Measurements from ENCODE around the gene DNAH6. TPM values are rescaled to one million over a fixed set of nuclear protein-coding genes. Genes with fewer than 3 reads are reported as not detected.
A peak's percentile ranks its signal among the peaks of the same experiment; 100 is the strongest.
"Not testable (repeated sequence)": the region's sequence is repeated elsewhere in the genome, so short reads cannot be mapped to it uniquely, and the experiment has no call there.

DNAH6 gene
- polyA plus RNA-seq, 3 donors from 2014 or later = 0.07 TPM; not detected in 2

- no peaks in the 10 kb centered on the region for H3K36me3 Mint-ChIP-seq
- H3K27me3 Mint-ChIP-seq (ENCODE audit: low read depth in 3 of 3) = peaks cover 0 to 4% (median 3%) of the 10 kb centered on the region in 3 donors
- no peaks in the 10 kb centered on the region for H3K9me3 Mint-ChIP-seq
- no peak overlapping the region for H3K27ac Mint-ChIP-seq
- peaks cover 5 to 7% of the 10 kb centered on the region in 2 donors for H3K4me1 Mint-ChIP-seq
- no peak overlapping the region for H3K4me3 Mint-ChIP-seq
- DNase-seq = no peak
Measured at GRCh38 chr2:84491741-84492140, 24.6 kb upstream of the DNAH6 start.

GRCh38 chr2:84492571-84492970 is 23.7 kb upstream of the DNAH6 start:
- Mint-ChIP-seq H3K36me3 (no peaks in the 10 kb centered on the region), H3K27ac (no peak overlapping the region), H3K9me3 (no peaks in the 10 kb centered on the region), H3K4me1 (peaks cover 5 to 7% of the 10 kb centered on the region in 2 donors), H3K27me3 (ENCODE audit: low read depth in 3 of 3) (peaks cover 0 to 4% (median 3%) of the 10 kb centered on the region in 3 donors), H3K4me3 (no peak overlapping the region)
- DNase-seq = no peak

- Mint-ChIP-seq H3K27ac (no peak overlapping the region), H3K4me1 (peaks cover 5 to 7% of the 10 kb centered on the region in 2 donors), H3K9me3 (no peaks in the 10 kb centered on the region), H3K36me3 (no peaks in the 10 kb centered on the region), H3K27me3 (ENCODE audit: low read depth in 3 of 3) (peaks cover 0 to 2% (median under 1%) of the 10 kb centered on the region in 3 donors), H3K4me3 (no peak overlapping the region)
- DNase-seq = no peak
Measured at GRCh38 chr2:84493514-84493913, 22.8 kb upstream of the DNAH6 start.

- Mint-ChIP-seq H3K4me3 (no peak overlapping the region), H3K4me1 (peaks cover 5 to 7% of the 10 kb centered on the region in 2 donors), H3K27ac (no peak overlapping the region), H3K27me3 (ENCODE audit: low read depth in 3 of 3) (no peaks in the 10 kb centered on the region), H3K9me3 (no peaks in the 10 kb centered on the region), H3K36me3 (no peaks in the 10 kb centered on the region)
- DNase-seq = no peak
Measured at GRCh38 chr2:84494070-84494469, 22.2 kb upstream of the DNAH6 start.

- no peak overlapping the region for H3K27ac Mint-ChIP-seq
- peaks cover 5 to 7% of the 10 kb centered on the region in 2 donors for H3K4me1 Mint-ChIP-seq
- H3K4me3 Mint-ChIP-seq = no peak overlapping the region
- peak; percentile 57 to 69 (median 65) for DNase-seq
- no peaks in the 10 kb centered on the region for H3K27me3 Mint-ChIP-seq (ENCODE audit: low read depth in 3 of 3)
- H3K36me3 Mint-ChIP-seq = no peaks in the 10 kb centered on the region
- no peaks in the 10 kb centered on the region for H3K9me3 Mint-ChIP-seq
Measured at GRCh38 chr2:84495539-84496146, 20.7 kb upstream of the DNAH6 start.

- Mint-ChIP-seq H3K27ac (no peak overlapping the region), H3K4me3 (no peak overlapping the region), H3K9me3 (no peaks in the 10 kb centered on the region), H3K36me3 (no peaks in the 10 kb centered on the region), H3K4me1 (peaks cover 5 to 7% of the 10 kb centered on the region in 2 donors), H3K27me3 (ENCODE audit: low read depth in 3 of 3) (no peaks in the 10 kb centered on the region)
- DNase-seq = no peak
Measured at GRCh38 chr2:84496386-84496785, 19.9 kb upstream of the DNAH6 start.

GRCh38 chr2:84497285-84497684 is 19.0 kb upstream of the DNAH6 start:
- no peak overlapping the region for H3K27ac Mint-ChIP-seq
- H3K4me3 Mint-ChIP-seq = no peak overlapping the region
- peaks cover 5 to 7% of the 10 kb centered on the region in 2 donors for H3K4me1 Mint-ChIP-seq

GRCh38 chr2:84498150-84498799 is 18.0 kb upstream of the DNAH6 start:
- H3K27ac Mint-ChIP-seq = no peak overlapping the region
- no peak for DNase-seq
- peaks cover 5 to 7% of the 10 kb centered on the region in 2 donors for H3K4me1 Mint-ChIP-seq
- H3K9me3 Mint-ChIP-seq = peaks cover 0 to 2% (median 0%) of the 10 kb centered on the region in 6 donors
- H3K4me3 Mint-ChIP-seq = no peak overlapping the region
- H3K36me3 Mint-ChIP-seq = no peaks in the 10 kb centered on the region
- peaks cover 2 to 6% (median 2%) of the 10 kb centered on the region in 3 donors for H3K27me3 Mint-ChIP-seq (ENCODE audit: low read depth in 3 of 3)

More at GRCh38 chr2:84497285-84497684, 19.0 kb upstream of the DNAH6 start:
- no peak for DNase-seq
- H3K36me3 Mint-ChIP-seq = no peaks in the 10 kb centered on the region
- no peaks in the 10 kb centered on the region for H3K9me3 Mint-ChIP-seq
- peaks cover 0 to 5% (median 2%) of the 10 kb centered on the region in 3 donors for H3K27me3 Mint-ChIP-seq (ENCODE audit: low read depth in 3 of 3)

GRCh38 chr2:84511024-84511423 is 5.3 kb upstream of the DNAH6 start:
- not testable (repeated sequence) for H3K27me3 Mint-ChIP-seq (ENCODE audit: low read depth in 3 of 3); H3K36me3 Mint-ChIP-seq; H3K4me1 Mint-ChIP-seq; H3K27ac Mint-ChIP-seq; H3K9me3 Mint-ChIP-seq; H3K4me3 Mint-ChIP-seq; DNase-seq

- no peak for DNase-seq
- Mint-ChIP-seq H3K4me3 (peak overlapping the region; percentile 79 to 89 (median 84)), H3K4me1 (peaks cover 16 to 17% of the 10 kb centered on the region in 2 donors), H3K36me3 (no peaks in the 10 kb centered on the region), H3K27me3 (ENCODE audit: low read depth in 3 of 3) (peaks cover 5 to 15% (median 9%) of the 10 kb centered on the region in 3 donors), H3K9me3 (peaks cover 0 to 5% (median under 1%) of the 10 kb centered on the region in 6 donors), H3K27ac (peak overlapping the region in 4 of 6 donors; percentile 63 to 91 (median 79))
Measured at GRCh38 chr2:84515788-84516187, 510 bp upstream of the DNAH6 start.

- Mint-ChIP-seq H3K27ac (no peak overlapping the region), H3K27me3 (ENCODE audit: low read depth in 3 of 3) (peaks cover 8 to 22% (median 9%) of the 10 kb centered on the region in 3 donors), H3K36me3 (peaks cover 0 to 5% (median 0%) of the 10 kb centered on the region in 3 donors)
Measured at GRCh38 chr2:84519332-84519957, 3.1 kb downstream of the DNAH6 start.

GRCh38 chr2:84526562-84526961 is 10.3 kb downstream of the DNAH6 start:
- Mint-ChIP-seq H3K27ac (no peak overlapping the region), H3K36me3 (peaks cover 0 to 11% (median 0%) of the 10 kb centered on the region in 3 donors), H3K9me3 (peaks cover 0 to 3% (median 0%) of the 10 kb centered on the region in 6 donors), H3K4me1 (no peaks in the 10 kb centered on the region), H3K27me3 (ENCODE audit: low read depth in 3 of 3) (peaks cover 4 to 11% (median 8%) of the 10 kb centered on the region in 3 donors), H3K4me3 (no peak overlapping the region)
- DNase-seq = no peak

More at GRCh38 chr2:84519332-84519957, 3.1 kb downstream of the DNAH6 start:
- Mint-ChIP-seq H3K4me1 (peaks cover 16 to 17% of the 10 kb centered on the region in 2 donors), H3K4me3 (no peak overlapping the region), H3K9me3 (peaks cover 0 to 5% (median 0%) of the 10 kb centered on the region in 6 donors)
- DNase-seq = no peak

GRCh38 chr2:84527137-84528129 is 11.1 kb downstream of the DNAH6 start:
- no peak overlapping the region for H3K27ac Mint-ChIP-seq
- peaks cover 4 to 11% (median 8%) of the 10 kb centered on the region in 3 donors for H3K27me3 Mint-ChIP-seq (ENCODE audit: low read depth in 3 of 3)
- no peaks in the 10 kb centered on the region for H3K4me1 Mint-ChIP-seq
- peaks cover 0 to 3% (median 0%) of the 10 kb centered on the region in 6 donors for H3K9me3 Mint-ChIP-seq
- no peak overlapping the region for H3K4me3 Mint-ChIP-seq
- peaks cover 0 to 11% (median 0%) of the 10 kb centered on the region in 3 donors for H3K36me3 Mint-ChIP-seq
- no peak for DNase-seq

Data from immature natural killer cell (primary cell).